GM23338 (cell line): ENCODE results near the gene PRR18. TPM values are rescaled to one million over a fixed set of nuclear protein-coding genes. Genes with fewer than 3 reads are reported as not detected.

Experiments used
- ATAC-seq: fragments of 200-7000 bp; cut with Tn5 transposase; 3 replicates; pipeline ENCODE4 v1.9.1; 2020
- DNase-seq: peaks from one replicate; pipeline ENCODE4 v3.0.0-alpha.2; 2015; ENCODE audit warnings: low spot score
- H2AFZ ChIP-seq: fragments of 200-600 bp; sonication (generic); 2 replicates; pipeline ENCODE4 v1.8.0; 2016; ENCODE audit warnings: antibody characterized with exemption, mild to moderate bottlenecking, moderate library complexity
- H3F3A ChIP-seq: fragments of 200-600 bp; sonication (generic); replicated peaks from 2 replicates; pipeline ENCODE4 v1.8.0; 2017; ENCODE audit warnings: antibody characterized with exemption, mixed run types, low read depth
- H3K27ac ChIP-seq: fragments of 200-600 bp; sonication (generic); 2 replicates; pipeline ENCODE4 v1.6.1; 2016; ENCODE audit warnings: low read depth
- H3K27me3 ChIP-seq: fragments of 200-600 bp; sonication (generic); 2 replicates; pipeline ENCODE4 v1.8.0; 2016; ENCODE audit warnings: mild to moderate bottlenecking, mixed run types, moderate library complexity; ENCODE audit not compliant: insufficient read depth
- H3K36me3 ChIP-seq: fragments of 200-600 bp; sonication (generic); 2 replicates; pipeline ENCODE4 v1.8.0; 2016; ENCODE audit warnings: mild to moderate bottlenecking; ENCODE audit not compliant: insufficient read depth
- H3K4me1 ChIP-seq: fragments of 200-600 bp; sonication (generic); 2 replicates; pipeline ENCODE4 v1.8.0; 2016; ENCODE audit warnings: mild to moderate bottlenecking, moderate library complexity; ENCODE audit not compliant: insufficient read depth
- H3K4me2 ChIP-seq: fragments of 200-600 bp; sonication (generic); 2 replicates; pipeline ENCODE4 v1.7.1; 2017; ENCODE audit warnings: mixed run types
- H3K4me3 ChIP-seq: fragments of 200-600 bp; sonication (generic); 2 replicates; pipeline ENCODE4 v1.6.1; 2016; ENCODE audit warnings: mixed run types
- H3K79me2 ChIP-seq: fragments of 200-600 bp; sonication (generic); replicated peaks from 2 replicates; pipeline ENCODE4 v1.8.0; 2017; ENCODE audit warnings: mild to moderate bottlenecking; ENCODE audit not compliant: insufficient read depth
- H3K9me2 ChIP-seq: fragments of 200-600 bp; sonication (generic); 2 replicates; pipeline ENCODE4 v1.8.0; 2017; ENCODE audit not compliant: insufficient read depth
- H4K20me1 ChIP-seq: fragments of 200-600 bp; sonication (generic); replicated peaks from 2 replicates; pipeline ENCODE4 v1.8.0; 2017; ENCODE audit warnings: mild to moderate bottlenecking; ENCODE audit not compliant: insufficient read depth
- H3K27ac Mint-ChIP-seq: 2 replicates; pipeline ENCODE4 v1.8.0; 2020; ENCODE audit warnings: inconsistent platforms, mild to moderate bottlenecking, moderate library complexity, mixed read lengths
- H3K27me3 Mint-ChIP-seq: 3 replicates; pipeline ENCODE4 v1.8.0; 2022; ENCODE audit warnings: low read depth, mild to moderate bottlenecking, moderate library complexity, mixed read lengths, inconsistent platforms; ENCODE audit not compliant: insufficient read depth, poor library complexity
- H3K36me3 Mint-ChIP-seq: 3 replicates; pipeline ENCODE4 v1.8.0; 2021; ENCODE audit warnings: low read depth, mild to moderate bottlenecking, inconsistent platforms, moderate library complexity, mixed read lengths
- H3K4me1 Mint-ChIP-seq: 3 replicates; pipeline ENCODE4 v1.8.0; 2020; ENCODE audit warnings: mild to moderate bottlenecking, inconsistent platforms, mixed read lengths
- H3K4me3 Mint-ChIP-seq: 3 replicates; pipeline ENCODE4 v1.8.0; 2021; ENCODE audit warnings: moderate library complexity, mild to moderate bottlenecking, inconsistent platforms, mixed read lengths
- H3K9me3 Mint-ChIP-seq: 3 replicates; pipeline ENCODE4 v1.8.0; 2020; ENCODE audit warnings: moderate library complexity, mild to moderate bottlenecking, inconsistent platforms, mixed read lengths
- CREB1 ChIP-seq: fragments of 250-450 bp; sonication (Bioruptor Pico); IDR thresholded peaks from 2 replicates; pipeline ENCODE4 v1.5.0; 2020; ENCODE audit warnings: low read depth, mild to moderate bottlenecking, moderate library complexity
- CTCF ChIP-seq, 2 experiments: fragments of 200-600 bp in 1 of 2; sonication (generic) in 1 of 2; conservative IDR thresholded peaks; 2 replicates each; pipeline versions ENCODE4 v1.5.1 to v1.6.1; 2016 to 2017; ENCODE audit warnings: antibody characterized with exemption in 2 of 2, low read depth in 2 of 2, mild to moderate bottlenecking in 2 of 2, moderate library complexity in 1 of 2
- ETS1 ChIP-seq: IDR thresholded peaks from 2 replicates; pipeline ENCODE4 v1.6.1; 2016; ENCODE audit warnings: antibody characterized with exemption
- EZH2 ChIP-seq: fragments of 200-600 bp; sonication (generic); IDR thresholded peaks from one replicate; pipeline ENCODE4 v1.8.0; 2017; ENCODE audit warnings: antibody characterized with exemption, mild to moderate bottlenecking, low read depth; ENCODE audit not compliant: unreplicated experiment
- EZH2phosphoT487 ChIP-seq: fragments of 200-600 bp; sonication (generic); IDR thresholded peaks from one replicate; pipeline ENCODE4 v1.8.1; 2018; ENCODE audit warnings: antibody characterized with exemption; ENCODE audit not compliant: unreplicated experiment
- JUNB ChIP-seq: IDR thresholded peaks from one replicate; pipeline ENCODE4 v1.6.1; 2016; ENCODE audit warnings: antibody characterized with exemption; ENCODE audit not compliant: unreplicated experiment
- NANOG ChIP-seq: IDR thresholded peaks from 2 replicates; pipeline ENCODE4 v1.6.1; 2016; ENCODE audit warnings: antibody characterized with exemption, borderline replicate concordance
- POLR2AphosphoS5 ChIP-seq: IDR thresholded peaks from 2 replicates; pipeline ENCODE4 v1.6.1; 2016; ENCODE audit warnings: antibody characterized with exemption, low read depth
- REST ChIP-seq: IDR thresholded peaks from one replicate; pipeline ENCODE4 v1.6.1; 2018; ENCODE audit warnings: antibody characterized with exemption; ENCODE audit not compliant: unreplicated experiment
- STAT1 ChIP-seq: IDR thresholded peaks from one replicate; pipeline ENCODE4 v1.6.1; 2016; ENCODE audit warnings: antibody characterized with exemption; ENCODE audit not compliant: unreplicated experiment
- ZNF114 ChIP-seq: fragments of 250-450 bp; sonication (Bioruptor Pico); IDR thresholded peaks from 2 replicates; pipeline ENCODE4 v1.5.0; 2020; ENCODE audit warnings: mild to moderate bottlenecking, moderate library complexity
- ZNF462 ChIP-seq: fragments of 250-450 bp; sonication (Bioruptor Pico); IDR thresholded peaks from 2 replicates; pipeline ENCODE4 v1.5.0; 2020; ENCODE audit warnings: mild to moderate bottlenecking, moderate library complexity
- polyA plus RNA-seq: library from polyadenylated mRNA; unstranded; fragments of >200 nt; fragmentation: Nextera tagmentation; extraction: Ambion mirVana; gene quantifications from 2 replicates; pipeline ENCODE4 v1.2.1, GENCODE V29; 2016
- total RNA-seq: library from RNA; depleted of rRNA; stranded (reverse); fragments of >200 nt; shearing (Covaris generic); gene quantifications from 2 replicates; pipeline ENCODE4 v1.2.3, GENCODE V29; 2014

Gene PRR18
- total and polyA plus RNA-seq, 2 experiments from 2014 or later = 0.24 TPM; not detected in 1

DNA sequence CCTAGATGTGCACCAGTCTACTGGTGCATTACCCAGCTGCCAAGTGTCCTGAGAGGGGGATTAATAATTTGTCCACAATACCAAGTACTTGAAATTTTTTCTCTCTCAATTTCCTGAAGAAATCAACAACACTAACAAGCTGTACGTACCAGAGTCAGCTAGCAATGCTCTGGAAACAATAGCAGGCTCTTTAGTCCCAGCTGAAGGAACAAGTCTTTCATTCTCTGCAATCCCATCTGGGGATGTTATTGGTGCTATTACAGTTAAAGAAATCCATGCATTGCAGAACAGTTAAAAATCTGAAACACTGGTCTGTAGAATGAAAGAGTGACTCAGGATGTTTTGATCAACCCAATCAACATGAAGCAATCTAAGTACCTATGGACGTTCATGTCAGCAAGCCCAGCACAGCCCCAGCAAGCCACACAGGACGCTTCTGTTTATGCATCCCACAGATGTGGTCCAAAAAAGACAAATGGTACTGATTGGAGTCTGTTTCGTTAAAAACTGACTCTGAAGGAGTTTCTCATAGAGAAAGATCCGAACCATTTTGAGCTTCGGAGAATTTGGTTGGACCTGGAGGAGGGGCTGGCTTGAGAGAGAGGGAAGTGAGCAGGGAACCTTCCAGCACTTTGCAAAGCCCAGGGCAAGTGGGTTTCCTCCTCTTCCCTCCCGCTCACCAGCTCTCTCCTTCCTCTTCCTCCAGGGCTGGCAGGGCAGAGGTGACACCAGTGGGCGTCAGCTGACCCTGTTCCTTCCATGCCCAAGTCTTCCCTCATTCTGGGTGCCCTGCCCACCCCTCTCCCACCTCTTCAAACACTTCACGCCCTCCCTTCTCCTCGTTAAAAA lies 11.9 kb downstream of the PRR18 start:
- H3K27ac Mint-ChIP-seq = no peak overlapping the region

More for the DNA sequence above, 11.9 kb downstream of the PRR18 start:
- Mint-ChIP-seq H3K27me3 (peaks cover 5% of the 10 kb centered on the region), H3K4me1 (no peaks in the 10 kb centered on the region), H3K9me3 (peaks cover 31% of the 10 kb centered on the region), H3K36me3 (peaks cover 14% of the 10 kb centered on the region; the same call in 2 of the 3 replicates), H3K4me3 (no peak overlapping the region)
- no peaks in the 10 kb centered on the region for H3K79me2 ChIP-seq
- no peaks in the 10 kb centered on the region for H3K36me3 ChIP-seq
- H3K4me3 ChIP-seq = no peak overlapping the region
- TF ChIP-seq CREB1 (CRISPR knock-in tag) = no peak
- TF ChIP-seq STAT1 = no peak
- no peak for TF ChIP-seq ETS1
- TF ChIP-seq ZNF462 = no peak
- TF ChIP-seq CTCF (conservative IDR thresholded peaks at IDR 0.05; ENCODE audit: low read depth in 2 of 2) = no peak
- no peak for TF ChIP-seq ZNF114 (CRISPR knock-in tag)
- no peak for TF ChIP-seq EZH2
- TF ChIP-seq REST = no peak
- TF ChIP-seq NANOG = no peak
- no peak for TF ChIP-seq POLR2AphosphoS5
- TF ChIP-seq EZH2phosphoT487 = no peak
- TF ChIP-seq JUNB = no peak
- no peaks in the 10 kb centered on the region; the same call in 1 of the 2 replicates for H4K20me1 ChIP-seq
- H2AFZ ChIP-seq = no peak overlapping the region
- H3K27me3 ChIP-seq = no peaks in the 10 kb centered on the region
- DNase-seq (no peak), ATAC-seq (no peak)
- H3K4me2 ChIP-seq = no peak overlapping the region
- H3K27ac ChIP-seq = no peak overlapping the region
- no peaks in the 10 kb centered on the region for H3K9me2 ChIP-seq
- no peaks in the 10 kb centered on the region for H3F3A ChIP-seq
- no peaks in the 10 kb centered on the region for H3K4me1 ChIP-seq
